Transverse colon (tissue), 4 donors: Measurements from ENCODE around the gene PTTG1.

ENCODE experiments used
- CTCF ChIP-seq, 5 experiments: fragments of 200-600 bp in 3 of 5; fragments of 450-650 bp in 2 of 5; sonication (generic) in 3 of 5; IDR thresholded peaks; 1 replicate in 2 of 5; 2 replicates in 3 of 5; pipeline ENCODE4 v1.5.1; 2016 to 2017; ENCODE audit warnings: antibody characterized with exemption in 5 of 5, inconsistent platforms in 3 of 5, mild to moderate bottlenecking in 2 of 5, moderate library complexity in 1 of 5
- EP300 ChIP-seq: sonication (generic); formaldehyde crosslinking; IDR thresholded peaks from one replicate; pipeline ENCODE4 v1.6.1; 2017; ENCODE audit warnings: antibody characterized with exemption, low read depth
- POLR2A ChIP-seq: fragments of 450-650 bp; IDR thresholded peaks from one replicate; pipeline ENCODE4 v1.6.1; 2016; ENCODE audit warnings: antibody characterized with exemption, mild to moderate bottlenecking, moderate library complexity
- POLR2AphosphoS5 ChIP-seq, 3 donors: sonication (generic); formaldehyde crosslinking; IDR thresholded peaks; one replicate each; pipeline ENCODE4 v1.6.1; 2016; ENCODE audit warnings: antibody characterized with exemption in 3 of 3

- TF ChIP-seq POLR2AphosphoS5 (IDR thresholded peaks at IDR 0.05), result no peak
- no peak for TF ChIP-seq CTCF (IDR thresholded peaks at IDR 0.05)
- no peak for TF ChIP-seq POLR2A
- TF ChIP-seq EP300, result no peak
These were observed 39.7 kb downstream of the PTTG1 start for GRCh38 chr5:160461378-160461777.
